ENCODE results near the gene SPTBN1. TPM values are rescaled to one million over a fixed set of nuclear protein-coding genes. Genes with fewer than 3 reads are reported as not detected.

SPTBN1 gene
- total and polyA plus RNA-seq, 9 of the 15 experiments (the other 6 are each of a cell fraction or from before 2014, with no cell fraction given): 8.9 to 66.8 (median 31.4) TPM

- TF ChIP-seq ZBTB11 (CRISPR knock-in tag; IDR thresholded peaks at IDR 0.05) (no peak), ZNF431 (CRISPR knock-in tag; IDR thresholded peaks at IDR 0.05) (no peak), HES1 (IDR thresholded peaks at IDR 0.05; ENCODE audit: low read depth) (0 out of 2 replicates have a peak, but pooled peaks have one; percentile 35), CCNT2 (IDR thresholded peaks at IDR 0.05; ENCODE audit: borderline replicate concordance, extremely low read depth, insufficient read length, low read depth, low read length) (peak; percentile 48), CREB3L1 (IDR thresholded peaks at IDR 0.05; ENCODE audit: borderline replicate concordance, low read depth) (no peak), ZNF445 (CRISPR knock-in tag; IDR thresholded peaks at IDR 0.05; ENCODE audit: low read depth) (no peak), BCLAF1 (IDR thresholded peaks at IDR 0.05; ENCODE audit: borderline replicate concordance in 1 of 2, control insufficient read depth in 1 of 2, low read depth in 2 of 2, low read length in 1 of 2) (no peak), ZC3H8 (IDR thresholded peaks at IDR 0.05) (no peak), POU5F1 (IDR thresholded peaks at IDR 0.05; ENCODE audit: borderline replicate concordance, low read depth, low read length, partially characterized antibody) (no peak), CBX8 (IDR thresholded peaks at IDR 0.05; ENCODE audit: borderline replicate concordance, extremely low read depth, low read depth, low read length, poor library complexity, severe bottlenecking) (no peak), RBM25 (IDR thresholded peaks at IDR 0.05; ENCODE audit: low read depth, low read length, severe bottlenecking) (no peak), PRPF4 (IDR thresholded peaks at IDR 0.05; ENCODE audit: insufficient read depth, low read depth, low read length, poor library complexity, severe bottlenecking) (no peak), MXI1 (IDR thresholded peaks at IDR 0.05; ENCODE audit: low read depth, low read length) (no peak), THAP7 (CRISPR knock-in tag; IDR thresholded peaks at IDR 0.05) (no peak)
Observed at GRCh38 chr2:54570925-54571694, 115.0 kb downstream of the SPTBN1 start (continued).

Data from K562 (cell line).